Stimulated activated CD8-positive, alpha-beta memory T cell treated with anti-CD3 and anti-CD28 coated beads, Interleukin-12 subunit alpha, Interleukin-12 subunit beta, amount 100 ng/mL, for 1 hour (primary cell): ENCODE data around the gene RTN4R.

ENCODE experiments used
- DNase-seq: peaks from one replicate; pipeline ENCODE4 v3.0.0-alpha.2; 2020; ENCODE audit warnings: low read depth

The RTN4R gene

GRCh38 chr22:20198557-20199319 lies 69.4 kb downstream of the RTN4R start:
- DNase-seq, result no peak

- DNase-seq, result no peak
Observed at GRCh38 chr22:20197407-20198030, 70.6 kb downstream of the RTN4R start.

- DNase-seq, result no peak
Observed at GRCh38 chr22:20196094-20196842, 71.8 kb downstream of the RTN4R start.

DNA sequence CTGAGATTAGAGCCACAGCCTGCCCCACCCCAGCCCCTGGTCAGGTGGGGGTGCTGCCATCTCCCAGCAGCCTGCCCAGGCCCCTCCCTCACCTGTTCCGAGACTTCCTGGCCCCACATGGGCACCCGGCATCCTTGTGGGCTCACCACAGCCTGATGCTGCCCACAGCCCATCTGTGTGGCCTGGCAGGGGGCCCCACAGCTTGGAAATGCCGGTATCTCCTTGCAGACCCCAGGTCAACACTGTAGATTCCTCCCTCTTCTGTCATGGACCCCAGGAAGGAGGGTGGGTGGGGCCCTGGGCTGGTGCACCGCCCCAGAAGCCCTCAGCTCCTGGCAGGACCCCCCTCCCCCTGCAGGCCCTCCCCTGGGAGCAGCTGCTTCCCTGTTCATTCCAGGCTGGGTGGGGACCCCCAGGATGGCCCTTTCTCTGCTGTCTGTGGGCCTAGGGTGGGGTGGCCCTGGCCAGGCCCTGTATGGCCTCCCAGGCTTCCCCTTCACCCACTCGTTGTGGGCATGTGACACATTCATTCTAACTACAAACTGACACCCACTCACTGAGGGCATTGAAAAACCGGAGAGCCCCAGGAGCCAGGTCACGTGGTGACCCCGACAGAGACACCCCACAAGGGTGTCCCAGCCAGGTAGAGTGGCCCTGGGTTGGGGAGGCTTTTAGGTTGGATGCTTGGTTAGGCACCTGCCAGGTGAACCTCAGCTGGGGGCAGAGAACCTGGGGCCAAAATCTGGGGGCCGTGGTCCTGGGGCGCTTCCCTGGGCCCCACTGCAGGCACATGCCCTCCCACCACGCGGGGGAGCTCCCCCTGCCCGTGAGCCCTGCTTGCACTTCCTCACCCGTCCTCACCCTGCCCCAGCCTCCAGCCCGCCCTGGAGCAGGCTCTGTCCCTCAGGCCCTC lies 73.2 kb downstream of the RTN4R start:
- no peak for DNase-seq

- DNase-seq, result no peak
Observed at GRCh38 chr22:20193761-20194494, 74.2 kb downstream of the RTN4R start.

- no peak for DNase-seq
Observed at GRCh38 chr22:20192972-20193760, 75.0 kb downstream of the RTN4R start.

DNA sequence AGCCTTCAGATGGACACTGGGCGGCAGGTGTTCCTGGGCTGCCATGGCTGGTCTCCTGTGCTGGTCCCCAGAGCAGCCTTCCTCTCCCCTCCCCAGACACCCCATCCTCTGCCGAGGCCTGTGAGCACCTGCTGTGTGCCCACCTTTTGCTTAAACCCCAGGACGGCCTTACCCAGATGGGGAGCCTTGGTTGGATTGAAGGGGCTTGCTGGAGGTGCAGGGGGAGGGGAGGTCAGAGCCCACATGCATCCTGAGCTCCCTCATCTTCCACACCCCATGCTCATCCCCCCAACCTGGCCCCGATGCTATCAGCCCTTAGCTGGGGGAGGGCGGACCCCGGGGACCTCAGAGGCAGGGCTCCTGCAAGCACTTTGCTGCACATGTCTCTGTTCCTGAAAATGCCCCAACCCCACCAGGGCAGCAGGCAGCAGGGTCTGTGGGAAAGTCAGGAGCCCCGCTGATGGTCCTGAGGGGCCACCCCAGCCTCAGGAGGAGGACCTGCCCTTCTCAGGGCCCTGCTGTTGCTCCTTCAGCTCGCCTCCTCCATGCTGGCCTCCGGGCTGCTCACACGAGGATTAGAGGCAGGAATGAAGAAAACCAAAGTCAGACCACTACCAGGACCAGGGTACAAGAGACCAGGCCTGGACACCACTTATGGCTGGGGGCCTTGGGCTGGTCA lies 75.7 kb downstream of the RTN4R start:
- DNase-seq, result no peak

GRCh38 chr22:20191803-20192202 lies 76.3 kb downstream of the RTN4R start:
- DNase-seq, result no peak
